HG02623 (cell line): ENCODE measurements around the gene TWSG1.
"Not testable (repeated sequence)": the region's sequence is repeated elsewhere in the genome, so short reads cannot be mapped to it uniquely, and the experiment has no call there.

Experiments used
- ATAC-seq: cut with Tn5 transposase; IDR thresholded peaks from one replicate; pipeline ENCODE4 v1.9.1; 2021; ENCODE audit warnings: moderate library complexity; ENCODE audit not compliant: unreplicated experiment

The TWSG1 gene

GRCh38 chr18:9334973-9335696 lies 562 bp downstream of the TWSG1 start:
- ATAC-seq = peak; percentile 29

- no peak for ATAC-seq
These were observed 1.1 kb downstream of the TWSG1 start for GRCh38 chr18:9335697-9336045.

GRCh38 chr18:9336827-9337226 lies 2.3 kb downstream of the TWSG1 start:
- ATAC-seq = no peak

- no peak for ATAC-seq
These were observed 3.3 kb downstream of the TWSG1 start for GRCh38 chr18:9337873-9338272.

GRCh38 chr18:9340472-9340871 lies 5.9 kb downstream of the TWSG1 start:
- no peak for ATAC-seq

GRCh38 chr18:9343577-9343976 lies 9.0 kb downstream of the TWSG1 start:
- ATAC-seq = no peak

GRCh38 chr18:9346775-9347174 lies 12.2 kb downstream of the TWSG1 start:
- no peak for ATAC-seq

GRCh38 chr18:9348079-9348671 lies 13.6 kb downstream of the TWSG1 start:
- ATAC-seq = peak; percentile 46

GRCh38 chr18:9348766-9349165 lies 14.2 kb downstream of the TWSG1 start:
- no peak for ATAC-seq

- ATAC-seq = peak; percentile 90
These were observed 19.0 kb downstream of the TWSG1 start for GRCh38 chr18:9353596-9353995.

GRCh38 chr18:9354256-9354655 lies 19.7 kb downstream of the TWSG1 start:
- ATAC-seq = no peak

GRCh38 chr18:9356976-9357375 lies 22.4 kb downstream of the TWSG1 start:
- ATAC-seq = no peak

GRCh38 chr18:9359796-9360195 lies 25.2 kb downstream of the TWSG1 start:
- no peak for ATAC-seq

GRCh38 chr18:9361191-9361590 lies 26.6 kb downstream of the TWSG1 start:
- no peak for ATAC-seq

GRCh38 chr18:9362869-9363268 lies 28.3 kb downstream of the TWSG1 start:
- no peak for ATAC-seq

GRCh38 chr18:9364242-9364641 lies 29.7 kb downstream of the TWSG1 start:
- ATAC-seq = no peak

- ATAC-seq = no peak
These were observed 30.8 kb downstream of the TWSG1 start for GRCh38 chr18:9365406-9365805.

GRCh38 chr18:9366126-9366714 lies 31.6 kb downstream of the TWSG1 start:
- no peak for ATAC-seq

GRCh38 chr18:9373254-9373653 lies 38.7 kb downstream of the TWSG1 start:
- not testable (repeated sequence) for ATAC-seq

- no peak for ATAC-seq
These were observed 44.5 kb downstream of the TWSG1 start for GRCh38 chr18:9379118-9379517.

- no peak for ATAC-seq
These were observed 45.5 kb downstream of the TWSG1 start for GRCh38 chr18:9380101-9380500.

GRCh38 chr18:9380621-9381395 lies 46.2 kb downstream of the TWSG1 start:
- no peak for ATAC-seq
